HEK293T (cell line): ENCODE measurements around the gene CDCA5.

Source experiments
- BHLHE40 ChIP-seq: fragments of 450-650 bp; IDR thresholded peaks from 2 replicates; pipeline ENCODE4 v1.6.1; 2016; ENCODE audit warnings: mild to moderate bottlenecking, moderate library complexity, borderline replicate concordance
- FOXA1 ChIP-seq: fragments of 450-650 bp; IDR thresholded peaks from 2 replicates; pipeline ENCODE4 v1.6.1; 2016; ENCODE audit warnings: mild to moderate bottlenecking
- FOXK2 ChIP-seq: fragments of 450-650 bp; IDR thresholded peaks from 2 replicates; pipeline ENCODE4 v1.6.1; 2016; ENCODE audit warnings: mild to moderate bottlenecking
- FOXM1 ChIP-seq: fragments of 450-650 bp; IDR thresholded peaks from 2 replicates; pipeline ENCODE4 v1.6.1; 2017; ENCODE audit warnings: mild to moderate bottlenecking, borderline replicate concordance
- LEF1 ChIP-seq: fragments of 450-650 bp; IDR thresholded peaks from 2 replicates; pipeline ENCODE4 v1.6.1; 2017; ENCODE audit warnings: mild to moderate bottlenecking, borderline replicate concordance
- PKNOX1 ChIP-seq: fragments of 450-650 bp; IDR thresholded peaks from 2 replicates; pipeline ENCODE4 v1.6.1; 2016
- SP1 ChIP-seq: fragments of 450-650 bp; IDR thresholded peaks from 2 replicates; pipeline ENCODE4 v1.6.1; 2017
- ZNF384 ChIP-seq: fragments of 450-650 bp; IDR thresholded peaks from 2 replicates; pipeline ENCODE4 v1.6.1; 2016

- TF ChIP-seq BHLHE40 (no peak), FOXM1 (no peak), ZNF384 (no peak), FOXK2 (no peak), PKNOX1 (no peak), FOXA1 (no peak), SP1 (no peak), LEF1 (no peak)
Measured at GRCh38 chr11:65131417-65131776, 47.6 kb upstream of the CDCA5 start.
